GM23338 (cell line): ENCODE results near the gene EPHA6. TPM values are rescaled to one million over a fixed set of nuclear protein-coding genes. Genes with fewer than 3 reads are reported as not detected.
A peak's percentile ranks its signal among the peaks of the same experiment; 100 is the strongest.

Experiments used
- ATAC-seq: fragments of 200-7000 bp; cut with Tn5 transposase; 3 replicates; pipeline ENCODE4 v1.9.1; 2020
- DNase-seq: peaks from one replicate; pipeline ENCODE4 v3.0.0-alpha.2; 2015; ENCODE audit warnings: low spot score
- H2AFZ ChIP-seq: fragments of 200-600 bp; sonication (generic); 2 replicates; pipeline ENCODE4 v1.8.0; 2016; ENCODE audit warnings: antibody characterized with exemption, mild to moderate bottlenecking, moderate library complexity
- H3F3A ChIP-seq: fragments of 200-600 bp; sonication (generic); replicated peaks from 2 replicates; pipeline ENCODE4 v1.8.0; 2017; ENCODE audit warnings: antibody characterized with exemption, mixed run types, low read depth
- H3K27ac ChIP-seq: fragments of 200-600 bp; sonication (generic); 2 replicates; pipeline ENCODE4 v1.6.1; 2016; ENCODE audit warnings: low read depth
- H3K27me3 ChIP-seq: fragments of 200-600 bp; sonication (generic); 2 replicates; pipeline ENCODE4 v1.8.0; 2016; ENCODE audit warnings: mild to moderate bottlenecking, mixed run types, moderate library complexity; ENCODE audit not compliant: insufficient read depth
- H3K36me3 ChIP-seq: fragments of 200-600 bp; sonication (generic); 2 replicates; pipeline ENCODE4 v1.8.0; 2016; ENCODE audit warnings: mild to moderate bottlenecking; ENCODE audit not compliant: insufficient read depth
- H3K4me1 ChIP-seq: fragments of 200-600 bp; sonication (generic); 2 replicates; pipeline ENCODE4 v1.8.0; 2016; ENCODE audit warnings: mild to moderate bottlenecking, moderate library complexity; ENCODE audit not compliant: insufficient read depth
- H3K4me2 ChIP-seq: fragments of 200-600 bp; sonication (generic); 2 replicates; pipeline ENCODE4 v1.7.1; 2017; ENCODE audit warnings: mixed run types
- H3K4me3 ChIP-seq: fragments of 200-600 bp; sonication (generic); 2 replicates; pipeline ENCODE4 v1.6.1; 2016; ENCODE audit warnings: mixed run types
- H3K79me2 ChIP-seq: fragments of 200-600 bp; sonication (generic); replicated peaks from 2 replicates; pipeline ENCODE4 v1.8.0; 2017; ENCODE audit warnings: mild to moderate bottlenecking; ENCODE audit not compliant: insufficient read depth
- H3K9me2 ChIP-seq: fragments of 200-600 bp; sonication (generic); 2 replicates; pipeline ENCODE4 v1.8.0; 2017; ENCODE audit not compliant: insufficient read depth
- H4K20me1 ChIP-seq: fragments of 200-600 bp; sonication (generic); replicated peaks from 2 replicates; pipeline ENCODE4 v1.8.0; 2017; ENCODE audit warnings: mild to moderate bottlenecking; ENCODE audit not compliant: insufficient read depth
- H3K27ac Mint-ChIP-seq: 2 replicates; pipeline ENCODE4 v1.8.0; 2020; ENCODE audit warnings: inconsistent platforms, mild to moderate bottlenecking, moderate library complexity, mixed read lengths
- H3K27me3 Mint-ChIP-seq: 3 replicates; pipeline ENCODE4 v1.8.0; 2022; ENCODE audit warnings: low read depth, mild to moderate bottlenecking, moderate library complexity, mixed read lengths, inconsistent platforms; ENCODE audit not compliant: insufficient read depth, poor library complexity
- H3K36me3 Mint-ChIP-seq: 3 replicates; pipeline ENCODE4 v1.8.0; 2021; ENCODE audit warnings: low read depth, mild to moderate bottlenecking, inconsistent platforms, moderate library complexity, mixed read lengths
- H3K4me1 Mint-ChIP-seq: 3 replicates; pipeline ENCODE4 v1.8.0; 2020; ENCODE audit warnings: mild to moderate bottlenecking, inconsistent platforms, mixed read lengths
- H3K4me3 Mint-ChIP-seq: 3 replicates; pipeline ENCODE4 v1.8.0; 2021; ENCODE audit warnings: moderate library complexity, mild to moderate bottlenecking, inconsistent platforms, mixed read lengths
- H3K9me3 Mint-ChIP-seq: 3 replicates; pipeline ENCODE4 v1.8.0; 2020; ENCODE audit warnings: moderate library complexity, mild to moderate bottlenecking, inconsistent platforms, mixed read lengths
- CREB1 ChIP-seq: fragments of 250-450 bp; sonication (Bioruptor Pico); IDR thresholded peaks from 2 replicates; pipeline ENCODE4 v1.5.0; 2020; ENCODE audit warnings: low read depth, mild to moderate bottlenecking, moderate library complexity
- EZH2phosphoT487 ChIP-seq: fragments of 200-600 bp; sonication (generic); IDR thresholded peaks from one replicate; pipeline ENCODE4 v1.8.1; 2018; ENCODE audit warnings: antibody characterized with exemption; ENCODE audit not compliant: unreplicated experiment
- NANOG ChIP-seq: IDR thresholded peaks from 2 replicates; pipeline ENCODE4 v1.6.1; 2016; ENCODE audit warnings: antibody characterized with exemption, borderline replicate concordance
- ZNF114 ChIP-seq: fragments of 250-450 bp; sonication (Bioruptor Pico); IDR thresholded peaks from 2 replicates; pipeline ENCODE4 v1.5.0; 2020; ENCODE audit warnings: mild to moderate bottlenecking, moderate library complexity
- polyA plus RNA-seq: library from polyadenylated mRNA; unstranded; fragments of >200 nt; fragmentation: Nextera tagmentation; extraction: Ambion mirVana; gene quantifications from 2 replicates; pipeline ENCODE4 v1.2.1, GENCODE V29; 2016
- total RNA-seq: library from RNA; depleted of rRNA; stranded (reverse); fragments of >200 nt; shearing (Covaris generic); gene quantifications from 2 replicates; pipeline ENCODE4 v1.2.3, GENCODE V29; 2014
- TF ChIP-seq, protein P1 (sequence below), 2 experiments: fragments of 200-600 bp in 1 of 2; sonication (generic) in 1 of 2; conservative IDR thresholded peaks; 2 replicates each; pipeline versions ENCODE4 v1.5.1 to v1.6.1; 2016 to 2017; ENCODE audit warnings: antibody characterized with exemption in 2 of 2, low read depth in 2 of 2, mild to moderate bottlenecking in 2 of 2, moderate library complexity in 1 of 2
- TF ChIP-seq, protein P2 (sequence below): fragments of 250-450 bp; sonication (Bioruptor Pico); IDR thresholded peaks from 2 replicates; pipeline ENCODE4 v1.5.0; 2020; ENCODE audit warnings: mild to moderate bottlenecking, moderate library complexity

EPHA6 gene
- total and polyA plus RNA-seq, 2 experiments from 2014 or later = 0.37 to 2.6 TPM

DNA sequence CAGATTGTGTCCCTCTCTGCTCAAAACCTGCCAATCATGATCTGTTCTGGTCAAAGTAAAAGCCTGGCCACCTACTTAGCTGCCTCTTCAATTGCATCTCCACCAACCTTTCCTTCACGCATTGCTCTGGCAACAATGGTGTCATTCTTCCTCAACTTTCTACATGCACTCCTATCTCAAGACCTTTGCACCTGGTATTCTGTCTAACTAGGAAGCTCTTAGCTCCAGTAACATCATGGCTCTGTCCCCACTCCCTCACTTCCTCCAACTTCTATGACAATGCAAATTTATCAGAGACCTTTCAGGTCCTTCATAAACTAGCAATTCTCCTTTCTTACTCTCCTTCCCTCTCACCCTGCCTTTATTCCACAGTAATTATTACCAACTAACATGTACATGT is 682.7 kb downstream of the EPHA6 start (continued):
- TF ChIP-seq, protein P1, sequence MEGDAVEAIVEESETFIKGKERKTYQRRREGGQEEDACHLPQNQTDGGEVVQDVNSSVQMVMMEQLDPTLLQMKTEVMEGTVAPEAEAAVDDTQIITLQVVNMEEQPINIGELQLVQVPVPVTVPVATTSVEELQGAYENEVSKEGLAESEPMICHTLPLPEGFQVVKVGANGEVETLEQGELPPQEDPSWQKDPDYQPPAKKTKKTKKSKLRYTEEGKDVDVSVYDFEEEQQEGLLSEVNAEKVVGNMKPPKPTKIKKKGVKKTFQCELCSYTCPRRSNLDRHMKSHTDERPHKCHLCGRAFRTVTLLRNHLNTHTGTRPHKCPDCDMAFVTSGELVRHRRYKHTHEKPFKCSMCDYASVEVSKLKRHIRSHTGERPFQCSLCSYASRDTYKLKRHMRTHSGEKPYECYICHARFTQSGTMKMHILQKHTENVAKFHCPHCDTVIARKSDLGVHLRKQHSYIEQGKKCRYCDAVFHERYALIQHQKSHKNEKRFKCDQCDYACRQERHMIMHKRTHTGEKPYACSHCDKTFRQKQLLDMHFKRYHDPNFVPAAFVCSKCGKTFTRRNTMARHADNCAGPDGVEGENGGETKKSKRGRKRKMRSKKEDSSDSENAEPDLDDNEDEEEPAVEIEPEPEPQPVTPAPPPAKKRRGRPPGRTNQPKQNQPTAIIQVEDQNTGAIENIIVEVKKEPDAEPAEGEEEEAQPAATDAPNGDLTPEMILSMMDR (conservative IDR thresholded peaks at IDR 0.05; ENCODE audit: low read depth in 2 of 2) = no peak
- TF ChIP-seq NANOG = no peak

DNA sequence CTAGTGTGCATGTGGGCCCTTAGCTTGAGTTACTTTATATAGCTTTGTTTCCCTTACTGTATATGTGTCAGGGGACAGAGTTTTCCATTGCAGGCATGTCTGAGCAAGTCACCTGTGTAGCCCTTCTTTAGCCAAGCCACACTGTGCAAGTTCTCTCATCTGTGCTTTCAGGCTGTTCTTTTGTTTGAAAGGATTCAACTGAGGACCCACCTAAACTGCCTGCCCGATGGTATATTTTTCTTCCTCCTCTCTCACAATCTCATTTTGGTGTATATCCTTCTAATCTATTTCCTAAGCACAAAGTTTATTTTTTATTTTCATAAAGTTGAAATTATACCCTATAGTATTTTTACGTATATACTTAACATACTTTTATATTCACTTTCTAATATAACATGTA is 690.1 kb downstream of the EPHA6 start:
- H3K27ac ChIP-seq = no peak overlapping the region
- no peaks in the 10 kb centered on the region for H3K27me3 ChIP-seq
- Mint-ChIP-seq H3K27ac (no peak overlapping the region), H3K4me1 (no peaks in the 10 kb centered on the region), H3K36me3 (peaks cover 32% of the 10 kb centered on the region), H3K9me3 (peaks cover 47% of the 10 kb centered on the region), H3K4me3 (no peak overlapping the region), H3K27me3 (peaks cover 1% of the 10 kb centered on the region)
- no peak for TF ChIP-seq CREB1 (CRISPR knock-in tag)
- TF ChIP-seq EZH2phosphoT487 = no peak
- TF ChIP-seq, protein P2, sequence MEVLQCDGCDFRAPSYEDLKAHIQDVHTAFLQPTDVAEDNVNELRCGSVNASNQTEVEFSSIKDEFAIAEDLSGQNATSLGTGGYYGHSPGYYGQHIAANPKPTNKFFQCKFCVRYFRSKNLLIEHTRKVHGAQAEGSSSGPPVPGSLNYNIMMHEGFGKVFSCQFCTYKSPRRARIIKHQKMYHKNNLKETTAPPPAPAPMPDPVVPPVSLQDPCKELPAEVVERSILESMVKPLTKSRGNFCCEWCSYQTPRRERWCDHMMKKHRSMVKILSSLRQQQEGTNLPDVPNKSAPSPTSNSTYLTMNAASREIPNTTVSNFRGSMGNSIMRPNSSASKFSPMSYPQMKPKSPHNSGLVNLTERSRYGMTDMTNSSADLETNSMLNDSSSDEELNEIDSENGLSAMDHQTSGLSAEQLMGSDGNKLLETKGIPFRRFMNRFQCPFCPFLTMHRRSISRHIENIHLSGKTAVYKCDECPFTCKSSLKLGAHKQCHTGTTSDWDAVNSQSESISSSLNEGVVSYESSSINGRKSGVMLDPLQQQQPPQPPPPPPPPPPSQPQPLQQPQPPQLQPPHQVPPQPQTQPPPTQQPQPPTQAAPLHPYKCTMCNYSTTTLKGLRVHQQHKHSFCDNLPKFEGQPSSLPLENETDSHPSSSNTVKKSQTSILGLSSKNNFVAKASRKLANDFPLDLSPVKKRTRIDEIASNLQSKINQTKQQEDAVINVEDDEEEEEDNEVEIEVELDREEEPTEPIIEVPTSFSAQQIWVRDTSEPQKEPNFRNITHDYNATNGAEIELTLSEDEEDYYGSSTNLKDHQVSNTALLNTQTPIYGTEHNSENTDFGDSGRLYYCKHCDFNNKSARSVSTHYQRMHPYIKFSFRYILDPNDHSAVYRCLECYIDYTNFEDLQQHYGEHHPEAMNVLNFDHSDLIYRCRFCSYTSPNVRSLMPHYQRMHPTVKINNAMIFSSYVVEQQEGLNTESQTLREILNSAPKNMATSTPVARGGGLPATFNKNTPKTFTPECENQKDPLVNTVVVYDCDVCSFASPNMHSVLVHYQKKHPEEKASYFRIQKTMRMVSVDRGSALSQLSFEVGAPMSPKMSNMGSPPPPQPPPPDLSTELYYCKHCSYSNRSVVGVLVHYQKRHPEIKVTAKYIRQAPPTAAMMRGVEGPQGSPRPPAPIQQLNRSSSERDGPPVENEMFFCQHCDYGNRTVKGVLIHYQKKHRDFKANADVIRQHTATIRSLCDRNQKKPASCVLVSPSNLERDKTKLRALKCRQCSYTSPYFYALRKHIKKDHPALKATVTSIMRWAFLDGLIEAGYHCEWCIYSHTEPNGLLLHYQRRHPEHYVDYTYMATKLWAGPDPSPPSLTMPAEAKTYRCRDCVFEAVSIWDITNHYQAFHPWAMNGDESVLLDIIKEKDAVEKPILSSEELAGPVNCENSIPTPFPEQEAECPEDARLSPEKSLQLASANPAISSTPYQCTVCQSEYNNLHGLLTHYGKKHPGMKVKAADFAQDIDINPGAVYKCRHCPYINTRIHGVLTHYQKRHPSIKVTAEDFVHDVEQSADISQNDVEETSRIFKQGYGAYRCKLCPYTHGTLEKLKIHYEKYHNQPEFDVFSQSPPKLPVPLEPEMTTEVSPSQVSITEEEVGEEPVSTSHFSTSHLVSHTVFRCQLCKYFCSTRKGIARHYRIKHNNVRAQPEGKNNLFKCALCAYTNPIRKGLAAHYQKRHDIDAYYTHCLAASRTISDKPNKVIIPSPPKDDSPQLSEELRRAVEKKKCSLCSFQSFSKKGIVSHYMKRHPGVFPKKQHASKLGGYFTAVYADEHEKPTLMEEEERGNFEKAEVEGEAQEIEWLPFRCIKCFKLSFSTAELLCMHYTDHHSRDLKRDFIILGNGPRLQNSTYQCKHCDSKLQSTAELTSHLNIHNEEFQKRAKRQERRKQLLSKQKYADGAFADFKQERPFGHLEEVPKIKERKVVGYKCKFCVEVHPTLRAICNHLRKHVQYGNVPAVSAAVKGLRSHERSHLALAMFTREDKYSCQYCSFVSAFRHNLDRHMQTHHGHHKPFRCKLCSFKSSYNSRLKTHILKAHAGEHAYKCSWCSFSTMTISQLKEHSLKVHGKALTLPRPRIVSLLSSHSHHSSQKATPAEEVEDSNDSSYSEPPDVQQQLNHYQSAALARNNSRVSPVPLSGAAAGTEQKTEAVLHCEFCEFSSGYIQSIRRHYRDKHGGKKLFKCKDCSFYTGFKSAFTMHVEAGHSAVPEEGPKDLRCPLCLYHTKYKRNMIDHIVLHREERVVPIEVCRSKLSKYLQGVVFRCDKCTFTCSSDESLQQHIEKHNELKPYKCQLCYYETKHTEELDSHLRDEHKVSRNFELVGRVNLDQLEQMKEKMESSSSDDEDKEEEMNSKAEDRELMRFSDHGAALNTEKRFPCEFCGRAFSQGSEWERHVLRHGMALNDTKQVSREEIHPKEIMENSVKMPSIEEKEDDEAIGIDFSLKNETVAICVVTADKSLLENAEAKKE = no peak
- no peak for TF ChIP-seq ZNF114 (CRISPR knock-in tag)
- H3K79me2 ChIP-seq = no peaks in the 10 kb centered on the region
- DNase-seq = peak; percentile 5
- H2AFZ ChIP-seq = no peak overlapping the region
- no peaks in the 10 kb centered on the region for H3K4me1 ChIP-seq
- peaks cover 12% of the 10 kb centered on the region; the same call in 1 of the 2 replicates for H3K36me3 ChIP-seq
- no peak overlapping the region for H3K4me3 ChIP-seq
- ATAC-seq = no peak
- no peaks in the 10 kb centered on the region for H4K20me1 ChIP-seq
- H3F3A ChIP-seq = no peaks in the 10 kb centered on the region
- H3K4me2 ChIP-seq = no peak overlapping the region
- no peaks in the 10 kb centered on the region for H3K9me2 ChIP-seq
